ENCODE results near the gene RNASE4. TPM values are rescaled to one million over a fixed set of nuclear protein-coding genes. Genes with fewer than 3 reads are reported as not detected.

The RNASE4 gene
- total RNA-seq, 1 experiment from 2014 or later: 3.3 TPM

- no peak overlapping the region for H3K4me3 ChIP-seq (ENCODE audit: low read depth in 2 of 2, low read length in 2 of 2)
- ChIA-PET POLR2A (no interaction called here), CTCF (no interaction called here)
- BruUV-seq (replicated peaks): no TSS peak
- H3K4me1 ChIP-seq (ENCODE audit: control insufficient read depth, insufficient read depth, low read length): no peaks in the 10 kb centered on the region
- DNase-seq (ENCODE audit: low read depth, low spot score) (no peak), ATAC-seq (no peak)
- in situ Hi-C loops (cut with HindIII; ENCODE audit: low pct_unique_long_range_greater_than_20kb, low sequenced_read_pairs) (no loop called here), intact Hi-C loops (cut with micrococcal nuclease; ENCODE audit: unreplicated experiment) (no loop called here)
- H3K36me3 ChIP-seq (ENCODE audit: control insufficient read depth, insufficient read depth, low read length): no peaks in the 10 kb centered on the region
- peaks cover 4% of the 10 kb centered on the region for H3K27me3 ChIP-seq (ENCODE audit: control insufficient read depth, insufficient read depth, low read length)
- H3K27ac ChIP-seq (ENCODE audit: low read length): no peak overlapping the region
- TF ChIP-seq REST (IDR thresholded peaks at IDR 0.05; ENCODE audit: insufficient read depth in 1 of 2, low read depth in 2 of 2, low read length in 1 of 2) (no peak), SIN3A (IDR thresholded peaks at IDR 0.05; ENCODE audit: borderline replicate concordance, insufficient read depth, low read depth, low read length) (no peak), POLR2AphosphoS5 (IDR thresholded peaks at IDR 0.05; ENCODE audit: low read depth, low read length) (no peak), TCF7L2 (IDR thresholded peaks at IDR 0.05; ENCODE audit: low read depth, low read length) (no peak), CTCF (IDR thresholded peaks at IDR 0.05) (no peak)
- H3K9me3 ChIP-seq (ENCODE audit: control insufficient read depth, insufficient read depth, low read depth, low read length): no peaks in the 10 kb centered on the region
Observed at GRCh38 chr14:20711685-20712084, 27.3 kb downstream of the RNASE4 start.

GRCh38 chr14:20712904-20713303, 28.5 kb downstream of the RNASE4 start:
- ChIA-PET POLR2A (no interaction called here), CTCF (no interaction called here)
- TF ChIP-seq TCF7L2 (IDR thresholded peaks at IDR 0.05; ENCODE audit: low read depth, low read length): no peak
- TF ChIP-seq REST (IDR thresholded peaks at IDR 0.05; ENCODE audit: insufficient read depth in 1 of 2, low read depth in 2 of 2, low read length in 1 of 2): no peak
- no peak for TF ChIP-seq POLR2AphosphoS5 (IDR thresholded peaks at IDR 0.05; ENCODE audit: low read depth, low read length)
- TF ChIP-seq CTCF (IDR thresholded peaks at IDR 0.05): no peak
- TF ChIP-seq SIN3A (IDR thresholded peaks at IDR 0.05; ENCODE audit: borderline replicate concordance, insufficient read depth, low read depth, low read length): no peak
- Histone ChIP-seq H3K9me3 (ENCODE audit: control insufficient read depth, insufficient read depth, low read depth, low read length) (no peaks in the 10 kb centered on the region), H3K27me3 (ENCODE audit: control insufficient read depth, insufficient read depth, low read length) (peaks cover 2% of the 10 kb centered on the region), H3K27ac (ENCODE audit: low read length) (no peak overlapping the region), H3K36me3 (ENCODE audit: control insufficient read depth, insufficient read depth, low read length) (no peaks in the 10 kb centered on the region), H3K4me3 (ENCODE audit: low read depth in 2 of 2, low read length in 2 of 2) (no peak overlapping the region), H3K4me1 (ENCODE audit: control insufficient read depth, insufficient read depth, low read length) (no peaks in the 10 kb centered on the region)
- DNase-seq (ENCODE audit: low read depth, low spot score) (no peak), ATAC-seq (no peak)
- in situ Hi-C loops (cut with HindIII; ENCODE audit: low pct_unique_long_range_greater_than_20kb, low sequenced_read_pairs): no loop called here
- no TSS peak for BruUV-seq (replicated peaks)
- intact Hi-C loops (cut with micrococcal nuclease; ENCODE audit: unreplicated experiment): no loop called here

All from Panc1 (cell line).